Measurements from ENCODE around the gene ARL8B.

DNA sequence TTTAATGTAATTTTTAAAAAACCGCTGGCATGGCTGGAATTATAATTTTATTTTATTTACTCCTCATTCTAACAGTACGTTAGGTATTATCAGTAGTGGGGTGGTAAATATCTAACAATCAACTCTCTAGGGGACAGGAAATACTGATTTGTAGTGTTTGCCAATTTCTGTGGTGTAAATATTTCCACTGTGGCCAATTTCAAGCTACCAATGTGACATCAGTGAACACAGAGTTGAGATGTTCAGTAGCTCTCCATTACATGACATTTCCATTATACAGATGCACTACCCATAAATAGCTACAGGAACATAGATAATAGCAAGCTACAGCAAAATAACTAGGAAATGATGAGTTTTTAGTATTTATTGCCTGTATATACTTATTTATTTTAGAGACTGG lies 10.0 kb upstream of the ARL8B start:
- TF ChIP-seq, protein P1, sequence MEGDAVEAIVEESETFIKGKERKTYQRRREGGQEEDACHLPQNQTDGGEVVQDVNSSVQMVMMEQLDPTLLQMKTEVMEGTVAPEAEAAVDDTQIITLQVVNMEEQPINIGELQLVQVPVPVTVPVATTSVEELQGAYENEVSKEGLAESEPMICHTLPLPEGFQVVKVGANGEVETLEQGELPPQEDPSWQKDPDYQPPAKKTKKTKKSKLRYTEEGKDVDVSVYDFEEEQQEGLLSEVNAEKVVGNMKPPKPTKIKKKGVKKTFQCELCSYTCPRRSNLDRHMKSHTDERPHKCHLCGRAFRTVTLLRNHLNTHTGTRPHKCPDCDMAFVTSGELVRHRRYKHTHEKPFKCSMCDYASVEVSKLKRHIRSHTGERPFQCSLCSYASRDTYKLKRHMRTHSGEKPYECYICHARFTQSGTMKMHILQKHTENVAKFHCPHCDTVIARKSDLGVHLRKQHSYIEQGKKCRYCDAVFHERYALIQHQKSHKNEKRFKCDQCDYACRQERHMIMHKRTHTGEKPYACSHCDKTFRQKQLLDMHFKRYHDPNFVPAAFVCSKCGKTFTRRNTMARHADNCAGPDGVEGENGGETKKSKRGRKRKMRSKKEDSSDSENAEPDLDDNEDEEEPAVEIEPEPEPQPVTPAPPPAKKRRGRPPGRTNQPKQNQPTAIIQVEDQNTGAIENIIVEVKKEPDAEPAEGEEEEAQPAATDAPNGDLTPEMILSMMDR (IDR thresholded peaks at IDR 0.05): no peak
- TF ChIP-seq, protein P2, sequence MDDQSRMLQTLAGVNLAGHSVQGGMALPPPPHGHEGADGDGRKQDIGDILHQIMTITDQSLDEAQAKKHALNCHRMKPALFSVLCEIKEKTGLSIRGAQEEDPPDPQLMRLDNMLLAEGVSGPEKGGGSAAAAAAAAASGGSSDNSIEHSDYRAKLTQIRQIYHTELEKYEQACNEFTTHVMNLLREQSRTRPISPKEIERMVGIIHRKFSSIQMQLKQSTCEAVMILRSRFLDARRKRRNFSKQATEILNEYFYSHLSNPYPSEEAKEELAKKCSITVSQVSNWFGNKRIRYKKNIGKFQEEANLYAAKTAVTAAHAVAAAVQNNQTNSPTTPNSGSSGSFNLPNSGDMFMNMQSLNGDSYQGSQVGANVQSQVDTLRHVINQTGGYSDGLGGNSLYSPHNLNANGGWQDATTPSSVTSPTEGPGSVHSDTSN (IDR thresholded peaks at IDR 0.05): no peak
- no peak for TF ChIP-seq POLR2AphosphoS5 (IDR thresholded peaks at IDR 0.05; ENCODE audit: low read depth, low read length)
- TF ChIP-seq ELF1 (IDR thresholded peaks at IDR 0.05): no peak
- TF ChIP-seq YY1 (IDR thresholded peaks at IDR 0.05; ENCODE audit: low read depth): no peak
